Coronary artery (tissue), 2 donors: ENCODE measurements around the gene MORF4L1.

Experiments used
- DNase-seq: peaks from one replicate; pipeline ENCODE4 v3.0.0-alpha.2; 2017; ENCODE audit warnings: low spot score
- H3K27ac ChIP-seq, 2 donors: fragments of 200-600 bp; sonication (generic); one replicate each; pipeline ENCODE4 v1.5.1; 2016 to 2019
- H3K4me3 ChIP-seq: fragments of 200-600 bp; sonication (generic); 2 replicates; pipeline ENCODE4 v1.5.1; 2016; ENCODE audit warnings: mild to moderate bottlenecking, moderate library complexity
- TF ChIP-seq, protein P1 (sequence below): fragments of 200-600 bp; sonication (generic); IDR thresholded peaks from one replicate; pipeline ENCODE4 v1.5.1; 2019; ENCODE audit warnings: antibody characterized with exemption

The MORF4L1 gene

DNA sequence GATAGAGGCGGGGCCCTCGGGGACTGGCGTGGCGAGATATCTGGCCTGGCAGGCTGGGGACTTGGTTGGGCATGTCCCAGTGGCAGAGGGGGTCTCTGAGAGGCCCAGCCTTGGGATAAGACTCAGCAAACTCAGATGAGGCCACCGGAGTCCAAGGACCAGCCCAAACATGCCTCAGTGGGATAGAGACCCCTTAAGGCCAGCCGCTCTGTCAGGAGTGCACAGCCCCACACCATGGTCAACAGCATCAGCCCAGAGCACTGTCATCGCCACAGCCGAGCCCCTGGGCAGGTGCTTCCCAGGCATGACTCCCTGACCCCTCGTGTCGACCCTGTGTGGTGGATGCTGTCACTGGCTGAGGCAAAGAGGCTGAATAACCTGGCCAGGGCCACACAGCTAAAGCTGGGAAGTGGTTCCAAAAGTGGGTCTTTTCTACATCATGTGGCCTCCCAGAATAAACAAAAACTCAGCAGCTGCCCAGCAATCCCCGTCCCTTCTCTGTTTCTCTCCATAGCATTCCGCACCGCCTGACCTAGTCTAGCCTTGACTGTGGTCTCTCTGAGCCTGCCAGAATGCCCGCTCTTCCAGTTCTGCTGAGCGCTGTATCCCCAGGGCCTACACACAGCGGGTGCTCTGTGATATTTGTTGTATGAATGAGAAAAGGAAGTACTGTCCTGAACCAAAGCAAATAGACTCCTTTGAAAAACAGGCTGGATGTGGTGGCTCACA lies 57.0 kb downstream of the MORF4L1 start:
- H3K27ac ChIP-seq: no peak overlapping the region
- TF ChIP-seq, protein P1, sequence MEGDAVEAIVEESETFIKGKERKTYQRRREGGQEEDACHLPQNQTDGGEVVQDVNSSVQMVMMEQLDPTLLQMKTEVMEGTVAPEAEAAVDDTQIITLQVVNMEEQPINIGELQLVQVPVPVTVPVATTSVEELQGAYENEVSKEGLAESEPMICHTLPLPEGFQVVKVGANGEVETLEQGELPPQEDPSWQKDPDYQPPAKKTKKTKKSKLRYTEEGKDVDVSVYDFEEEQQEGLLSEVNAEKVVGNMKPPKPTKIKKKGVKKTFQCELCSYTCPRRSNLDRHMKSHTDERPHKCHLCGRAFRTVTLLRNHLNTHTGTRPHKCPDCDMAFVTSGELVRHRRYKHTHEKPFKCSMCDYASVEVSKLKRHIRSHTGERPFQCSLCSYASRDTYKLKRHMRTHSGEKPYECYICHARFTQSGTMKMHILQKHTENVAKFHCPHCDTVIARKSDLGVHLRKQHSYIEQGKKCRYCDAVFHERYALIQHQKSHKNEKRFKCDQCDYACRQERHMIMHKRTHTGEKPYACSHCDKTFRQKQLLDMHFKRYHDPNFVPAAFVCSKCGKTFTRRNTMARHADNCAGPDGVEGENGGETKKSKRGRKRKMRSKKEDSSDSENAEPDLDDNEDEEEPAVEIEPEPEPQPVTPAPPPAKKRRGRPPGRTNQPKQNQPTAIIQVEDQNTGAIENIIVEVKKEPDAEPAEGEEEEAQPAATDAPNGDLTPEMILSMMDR: no peak
- no peak for DNase-seq

GRCh38 chr15:78930577-78931388 lies 58.1 kb downstream of the MORF4L1 start:
- TF ChIP-seq, protein P1: no peak
- no peak for DNase-seq
- Histone ChIP-seq H3K4me3 (no peak overlapping the region), H3K27ac (no peak overlapping the region)

More for the DNA sequence above, 57.0 kb downstream of the MORF4L1 start:
- H3K4me3 ChIP-seq: no peak overlapping the region

- Histone ChIP-seq H3K4me3 (no peak overlapping the region), H3K27ac (no peak overlapping the region)
- TF ChIP-seq, protein P1: no peak
- no peak for DNase-seq
Observed at GRCh38 chr15:78931439-78932257, 59.0 kb downstream of the MORF4L1 start.

DNA sequence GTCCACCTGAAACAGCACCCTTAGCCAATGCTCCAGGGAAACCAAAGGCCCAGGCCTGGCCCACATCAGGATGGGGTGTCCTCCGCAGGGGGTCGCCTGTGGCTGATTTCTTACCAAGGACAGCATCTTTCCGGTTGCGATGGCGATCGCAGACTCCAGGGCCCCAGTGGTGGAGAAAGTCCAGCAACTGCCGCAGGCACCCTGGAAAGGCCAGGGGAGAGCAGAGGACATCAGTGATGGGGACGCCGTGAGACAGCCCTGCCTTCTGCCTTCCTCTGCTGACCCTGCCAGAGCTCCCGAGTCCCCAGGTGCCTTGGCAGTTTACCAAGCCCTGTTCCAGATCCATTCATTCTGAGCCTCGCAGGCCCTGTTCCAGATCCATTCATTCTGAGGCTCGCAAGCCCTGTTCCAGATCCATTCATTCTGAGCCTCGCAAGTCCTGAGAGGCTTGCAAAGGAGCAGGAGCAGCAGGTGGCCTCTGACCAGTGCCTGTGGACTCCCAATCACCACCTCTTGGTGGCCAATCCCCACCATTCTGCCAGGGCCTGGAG lies 59.6 kb downstream of the MORF4L1 start:
- H3K27ac ChIP-seq: no peak overlapping the region
- no peak for DNase-seq
- no peak overlapping the region for H3K4me3 ChIP-seq
- TF ChIP-seq, protein P1: no peak

- TF ChIP-seq, protein P1: no peak
- peak overlapping the region; percentile 54 for H3K4me3 ChIP-seq
- DNase-seq: no peak
- H3K27ac ChIP-seq: peak overlapping the region in 1 of 2 donors; percentile 39
Observed at GRCh38 chr15:78933187-78933822, 60.6 kb downstream of the MORF4L1 start.
